Glutamatergic neuron (in vitro differentiated cells): Measurements from ENCODE around the gene PLVAP. TPM values are rescaled to one million over a fixed set of nuclear protein-coding genes. Genes with fewer than 3 reads are reported as not detected.
A peak's percentile ranks its signal among the peaks of the same experiment; 100 is the strongest.

Source experiments
- DNase-seq: peaks from one replicate; pipeline ENCODE4 v3.0.0; 2022
- H3K27ac Mint-ChIP-seq: one replicate; pipeline ENCODE4 v1.8.0; 2020; ENCODE audit warnings: mild to moderate bottlenecking, mixed read lengths, inconsistent platforms; ENCODE audit not compliant: unreplicated experiment
- H3K27me3 Mint-ChIP-seq: one replicate; pipeline ENCODE4 v1.8.0; 2020; ENCODE audit warnings: mild to moderate bottlenecking, moderate library complexity, mixed read lengths, inconsistent platforms; ENCODE audit not compliant: unreplicated experiment
- H3K36me3 Mint-ChIP-seq: one replicate; pipeline ENCODE4 v1.8.0; 2020; ENCODE audit warnings: mild to moderate bottlenecking, mixed read lengths, inconsistent platforms; ENCODE audit not compliant: unreplicated experiment
- H3K4me1 Mint-ChIP-seq: one replicate; pipeline ENCODE4 v1.8.0; 2020; ENCODE audit warnings: mild to moderate bottlenecking, low read depth, mixed read lengths, inconsistent platforms; ENCODE audit not compliant: unreplicated experiment
- H3K4me3 Mint-ChIP-seq: one replicate; pipeline ENCODE4 v1.8.0; 2020; ENCODE audit warnings: mild to moderate bottlenecking, mixed read lengths, inconsistent platforms; ENCODE audit not compliant: unreplicated experiment
- H3K9me3 Mint-ChIP-seq: one replicate; pipeline ENCODE4 v1.8.0; 2020; ENCODE audit warnings: mild to moderate bottlenecking, moderate library complexity, mixed read lengths, inconsistent platforms; ENCODE audit not compliant: unreplicated experiment
- total RNA-seq: library from RNA; stranded (reverse); fragmentation: NEBNext Ultra II Directional; extraction: Animal tissue kit (Norgen Biotek cat#: 25700); gene quantifications from one replicate; pipeline ENCODE4 v1.2.1, GENCODE V29; 2021; ENCODE audit not compliant: unreplicated experiment
- TF ChIP-seq, protein P1 (sequence below): fragments of 200-600 bp; sonication (generic); IDR thresholded peaks from one replicate; pipeline ENCODE4 v1.5.0; 2021; ENCODE audit not compliant: partially characterized antibody, unreplicated experiment

PLVAP gene
- total RNA-seq, 1 donor from 2014 or later, result not detected

DNA sequence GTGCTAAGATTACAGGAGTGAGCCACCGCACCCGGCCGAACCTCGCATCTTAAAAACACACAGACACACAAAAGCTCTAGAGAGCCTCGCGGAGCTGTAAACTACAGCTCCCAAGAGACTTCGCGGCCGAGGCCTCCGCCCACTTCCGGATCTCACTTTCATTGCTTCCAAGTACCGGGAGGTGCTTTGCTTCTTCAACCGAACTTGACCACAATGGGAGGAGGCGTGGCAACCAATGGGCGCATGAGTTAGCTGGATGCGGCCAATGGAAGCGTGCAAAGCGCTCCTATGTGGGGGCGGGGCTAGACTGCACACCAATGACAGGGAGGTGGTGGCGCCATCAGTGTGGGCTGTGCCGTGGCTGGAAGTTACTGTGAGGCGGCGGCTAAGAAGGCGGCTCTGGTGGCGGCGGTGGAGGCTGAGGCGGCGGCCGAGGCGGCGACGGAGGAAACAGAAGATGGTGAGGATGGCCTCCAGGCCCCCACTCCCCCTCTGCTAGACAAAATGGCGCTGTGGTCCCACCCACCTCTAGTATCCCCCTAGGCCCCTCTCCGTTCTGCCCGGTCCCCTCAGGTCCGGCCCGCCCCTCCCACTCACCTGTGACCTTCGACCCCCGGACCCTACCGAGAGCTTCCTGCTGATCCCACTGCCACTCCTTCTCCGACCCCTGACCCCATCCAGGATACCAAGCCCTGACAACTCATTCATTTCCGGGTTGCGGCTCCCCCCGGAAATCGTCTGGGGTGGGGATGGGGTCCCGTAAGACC is 67.8 kb downstream of the PLVAP start, which contains the start of gene DDA1:
Gene DDA1 (plus strand): TSS at position 366 of the 767 bp plus-strand sequence. CDS start 92 bp downstream, at position 458.
- peak within 1 kb of the TSS; percentile 96 for H3K4me3 Mint-ChIP-seq
- H3K9me3 Mint-ChIP-seq, result peaks cover 25% of the 10 kb centered on the region
- H3K27me3 Mint-ChIP-seq, result peaks cover 19% of the 10 kb centered on the region
- H3K36me3 Mint-ChIP-seq, result no peaks in the 10 kb centered on the region
- H3K27ac Mint-ChIP-seq, result peak within 1 kb of the TSS; percentile 94
- peak; percentile 97 for DNase-seq
- TF ChIP-seq, protein P1, sequence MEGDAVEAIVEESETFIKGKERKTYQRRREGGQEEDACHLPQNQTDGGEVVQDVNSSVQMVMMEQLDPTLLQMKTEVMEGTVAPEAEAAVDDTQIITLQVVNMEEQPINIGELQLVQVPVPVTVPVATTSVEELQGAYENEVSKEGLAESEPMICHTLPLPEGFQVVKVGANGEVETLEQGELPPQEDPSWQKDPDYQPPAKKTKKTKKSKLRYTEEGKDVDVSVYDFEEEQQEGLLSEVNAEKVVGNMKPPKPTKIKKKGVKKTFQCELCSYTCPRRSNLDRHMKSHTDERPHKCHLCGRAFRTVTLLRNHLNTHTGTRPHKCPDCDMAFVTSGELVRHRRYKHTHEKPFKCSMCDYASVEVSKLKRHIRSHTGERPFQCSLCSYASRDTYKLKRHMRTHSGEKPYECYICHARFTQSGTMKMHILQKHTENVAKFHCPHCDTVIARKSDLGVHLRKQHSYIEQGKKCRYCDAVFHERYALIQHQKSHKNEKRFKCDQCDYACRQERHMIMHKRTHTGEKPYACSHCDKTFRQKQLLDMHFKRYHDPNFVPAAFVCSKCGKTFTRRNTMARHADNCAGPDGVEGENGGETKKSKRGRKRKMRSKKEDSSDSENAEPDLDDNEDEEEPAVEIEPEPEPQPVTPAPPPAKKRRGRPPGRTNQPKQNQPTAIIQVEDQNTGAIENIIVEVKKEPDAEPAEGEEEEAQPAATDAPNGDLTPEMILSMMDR, result no peak
- peaks cover 24% of the 10 kb centered on the region for H3K4me1 Mint-ChIP-seq

DNA sequence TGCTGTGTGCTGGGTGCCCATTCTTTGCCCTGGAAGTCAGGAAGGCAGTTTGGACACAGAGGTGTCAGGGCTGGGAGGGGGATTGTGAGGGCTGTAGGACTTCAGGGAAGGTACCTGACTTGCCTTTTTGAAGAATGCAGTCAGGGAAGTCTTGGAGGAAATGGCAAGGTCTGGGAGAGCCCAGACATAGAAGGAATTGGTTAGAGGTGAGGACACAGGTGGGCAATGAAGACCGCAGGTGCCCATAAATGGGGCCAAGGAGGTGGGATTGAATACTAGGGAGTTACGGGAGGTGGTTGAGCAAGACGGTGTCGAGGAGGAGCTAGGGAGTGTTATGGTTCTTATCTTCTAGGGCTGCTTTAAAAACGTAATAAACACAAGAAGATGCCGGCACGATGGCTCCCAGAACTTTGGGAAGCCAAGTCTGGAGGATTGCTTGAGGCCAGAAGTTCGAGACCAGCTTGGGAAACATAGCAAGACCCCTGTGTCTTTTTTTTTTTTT is 69.2 kb downstream of the PLVAP start:
- Mint-ChIP-seq H3K36me3 (no peaks in the 10 kb centered on the region), H3K4me1 (peaks cover 30% of the 10 kb centered on the region), H3K4me3 (peak overlapping the region; percentile 94), H3K27me3 (peaks cover 19% of the 10 kb centered on the region), H3K9me3 (peaks cover 27% of the 10 kb centered on the region), H3K27ac (peak overlapping the region; percentile 72)
- no peak for DNase-seq
- TF ChIP-seq, protein P1, result no peak

DNA sequence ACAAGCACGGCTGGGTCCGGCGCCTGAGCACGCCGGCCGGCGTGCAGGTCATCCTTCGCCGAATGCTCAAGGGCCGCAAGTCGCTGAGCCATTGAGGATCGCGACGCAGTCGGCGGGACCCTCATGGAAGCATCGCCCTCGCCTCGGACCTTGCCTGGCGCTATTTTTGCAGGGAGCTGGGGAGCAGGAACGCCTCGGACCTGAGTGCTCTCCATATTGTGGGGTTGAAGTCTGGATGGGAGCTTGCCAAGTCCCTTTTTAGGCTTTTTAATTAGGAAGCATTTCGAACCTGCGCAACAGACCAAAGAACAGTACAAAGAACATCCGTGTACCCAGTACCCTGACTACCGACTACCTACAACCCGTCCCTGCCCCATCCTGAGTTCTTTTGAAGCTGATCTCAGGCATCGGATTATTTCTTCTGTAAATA is 70.8 kb downstream of the PLVAP start:
- H3K27me3 Mint-ChIP-seq, result peaks cover 19% of the 10 kb centered on the region
- peak overlapping the region; percentile 94 for H3K4me3 Mint-ChIP-seq
- TF ChIP-seq, protein P1, result no peak
- no peaks in the 10 kb centered on the region for H3K36me3 Mint-ChIP-seq
- no peak for DNase-seq
- peaks cover 29% of the 10 kb centered on the region for H3K4me1 Mint-ChIP-seq
- H3K9me3 Mint-ChIP-seq, result peaks cover 27% of the 10 kb centered on the region
- peak overlapping the region; percentile 89 for H3K27ac Mint-ChIP-seq

DNA sequence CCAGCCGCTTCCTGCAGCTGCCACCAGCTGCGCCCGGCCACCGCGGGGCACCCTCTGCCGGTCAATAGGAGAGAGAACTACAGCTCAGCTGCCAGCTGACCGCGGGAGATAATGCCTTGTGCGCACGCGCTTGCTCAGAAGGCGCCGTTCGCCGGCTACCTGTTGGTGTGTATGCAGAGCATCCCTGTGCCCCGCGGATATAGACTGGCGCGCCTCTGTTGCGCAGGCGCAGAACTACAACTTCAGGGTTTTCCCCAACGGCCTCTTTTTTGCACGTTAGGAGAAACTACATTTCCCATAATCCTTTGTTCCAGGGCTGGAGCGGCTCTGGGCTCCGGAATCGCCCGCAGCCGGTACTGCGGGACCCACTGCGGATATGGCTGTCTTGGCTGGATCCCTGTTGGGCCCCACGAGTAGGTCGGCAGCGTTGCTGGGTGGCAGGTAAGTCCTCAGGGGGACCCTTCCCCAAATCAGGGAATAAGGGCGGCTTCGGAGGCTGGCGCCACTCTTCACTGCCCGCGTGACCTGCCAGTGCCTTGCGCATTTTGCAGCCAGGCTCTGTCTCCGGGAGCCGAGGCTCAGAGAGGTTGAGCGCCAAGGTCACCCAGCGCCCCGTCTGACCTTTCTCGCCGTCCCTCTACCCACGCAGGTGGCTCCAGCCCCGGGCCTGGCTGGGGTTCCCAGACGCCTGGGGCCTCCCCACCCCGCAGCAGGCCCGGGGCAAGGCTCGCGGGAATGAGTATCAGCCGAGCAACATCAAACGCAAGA is 71.4 kb downstream of the PLVAP start, which contains the start of gene MRPL34:
Gene MRPL34 (plus strand): TSS at position 356 of the 768 bp plus-strand sequence. CDS start 21 bp downstream, at position 377.
- Mint-ChIP-seq H3K9me3 (peaks cover 25% of the 10 kb centered on the region), H3K36me3 (no peaks in the 10 kb centered on the region), H3K4me1 (peaks cover 28% of the 10 kb centered on the region), H3K27ac (peak within 1 kb of the TSS; percentile 93), H3K27me3 (peaks cover 18% of the 10 kb centered on the region), H3K4me3 (peak within 1 kb of the TSS; percentile 94)
- TF ChIP-seq, protein P1, result peak; percentile 70
- peak; percentile 99 for DNase-seq
